Measurements from ENCODE around the gene ASTN2.

Gene ASTN2

GRCh38 chr9:117278020-117278419 lies 136.8 kb downstream of the ASTN2 start:
- Histone ChIP-seq H3K79me2 (ENCODE audit: control insufficient read depth, insufficient read depth, low read length, unreplicated experiment) (no peaks in the 10 kb centered on the region), H3K27ac (ENCODE audit: low read depth, low read length) (no peak overlapping the region), H3K4me1 (ENCODE audit: control insufficient read depth, insufficient read depth, low read length, unreplicated experiment) (no peaks in the 10 kb centered on the region), H3K36me3 (ENCODE audit: insufficient read depth, low read length) (no peaks in the 10 kb centered on the region), H3K27me3 (ENCODE audit: insufficient read depth, low read length) (no peaks in the 10 kb centered on the region), H2AFZ (ENCODE audit: low read length, unreplicated experiment) (no peak overlapping the region), H3K4me3 (ENCODE audit: low read depth, low read length) (no peak overlapping the region)

GRCh38 chr9:117276444-117276843 lies 138.4 kb downstream of the ASTN2 start:
- Histone ChIP-seq H3K4me3 (ENCODE audit: low read depth, low read length) (no peak overlapping the region), H3K27ac (ENCODE audit: low read depth, low read length) (no peak overlapping the region), H3K79me2 (ENCODE audit: control insufficient read depth, insufficient read depth, low read length, unreplicated experiment) (no peaks in the 10 kb centered on the region), H3K27me3 (ENCODE audit: insufficient read depth, low read length) (no peaks in the 10 kb centered on the region), H2AFZ (ENCODE audit: low read length, unreplicated experiment) (no peak overlapping the region), H3K4me1 (ENCODE audit: control insufficient read depth, insufficient read depth, low read length, unreplicated experiment) (no peaks in the 10 kb centered on the region), H3K36me3 (ENCODE audit: insufficient read depth, low read length) (no peaks in the 10 kb centered on the region)

GRCh38 chr9:117273612-117274011 lies 141.2 kb downstream of the ASTN2 start:
- H3K36me3 ChIP-seq (ENCODE audit: insufficient read depth, low read length), result no peaks in the 10 kb centered on the region
- no peaks in the 10 kb centered on the region for H3K4me1 ChIP-seq (ENCODE audit: control insufficient read depth, insufficient read depth, low read length, unreplicated experiment)

GRCh38 chr9:117268847-117269446 lies 145.9 kb downstream of the ASTN2 start:
- H3K4me1 ChIP-seq (ENCODE audit: control insufficient read depth, insufficient read depth, low read length, unreplicated experiment), result no peaks in the 10 kb centered on the region
- H3K4me3 ChIP-seq (ENCODE audit: low read depth, low read length), result no peak overlapping the region
- H3K27ac ChIP-seq (ENCODE audit: low read depth, low read length), result no peak overlapping the region
- H3K36me3 ChIP-seq (ENCODE audit: insufficient read depth, low read length), result no peaks in the 10 kb centered on the region
- H3K79me2 ChIP-seq (ENCODE audit: control insufficient read depth, insufficient read depth, low read length, unreplicated experiment), result no peaks in the 10 kb centered on the region
- no peaks in the 10 kb centered on the region for H3K27me3 ChIP-seq (ENCODE audit: insufficient read depth, low read length)
- no peak overlapping the region for H2AFZ ChIP-seq (ENCODE audit: low read length, unreplicated experiment)

More at GRCh38 chr9:117273612-117274011, 141.2 kb downstream of the ASTN2 start:
- Histone ChIP-seq H3K79me2 (ENCODE audit: control insufficient read depth, insufficient read depth, low read length, unreplicated experiment) (no peaks in the 10 kb centered on the region), H3K27me3 (ENCODE audit: insufficient read depth, low read length) (no peaks in the 10 kb centered on the region), H3K4me3 (ENCODE audit: low read depth, low read length) (no peak overlapping the region), H3K27ac (ENCODE audit: low read depth, low read length) (no peak overlapping the region), H2AFZ (ENCODE audit: low read length, unreplicated experiment) (no peak overlapping the region)

- Histone ChIP-seq H3K27me3 (ENCODE audit: insufficient read depth, low read length) (no peaks in the 10 kb centered on the region), H3K27ac (ENCODE audit: low read depth, low read length) (no peak overlapping the region), H2AFZ (ENCODE audit: low read length, unreplicated experiment) (no peak overlapping the region), H3K4me1 (ENCODE audit: control insufficient read depth, insufficient read depth, low read length, unreplicated experiment) (no peaks in the 10 kb centered on the region), H3K79me2 (ENCODE audit: control insufficient read depth, insufficient read depth, low read length, unreplicated experiment) (no peaks in the 10 kb centered on the region), H3K4me3 (ENCODE audit: low read depth, low read length) (no peak overlapping the region), H3K36me3 (ENCODE audit: insufficient read depth, low read length) (no peaks in the 10 kb centered on the region)
Observed at GRCh38 chr9:117266855-117267497, 147.9 kb downstream of the ASTN2 start.

GRCh38 chr9:117265253-117265652 lies 149.6 kb downstream of the ASTN2 start:
- Histone ChIP-seq H3K79me2 (ENCODE audit: control insufficient read depth, insufficient read depth, low read length, unreplicated experiment) (no peaks in the 10 kb centered on the region), H2AFZ (ENCODE audit: low read length, unreplicated experiment) (no peak overlapping the region)

GRCh38 chr9:117258184-117258866 lies 156.5 kb downstream of the ASTN2 start:
- Histone ChIP-seq H3K4me1 (ENCODE audit: control insufficient read depth, insufficient read depth, low read length, unreplicated experiment) (no peaks in the 10 kb centered on the region), H3K4me3 (ENCODE audit: low read depth, low read length) (no peak overlapping the region), H3K79me2 (ENCODE audit: control insufficient read depth, insufficient read depth, low read length, unreplicated experiment) (no peaks in the 10 kb centered on the region)

More at GRCh38 chr9:117265253-117265652, 149.6 kb downstream of the ASTN2 start:
- Histone ChIP-seq H3K4me3 (ENCODE audit: low read depth, low read length) (no peak overlapping the region), H3K4me1 (ENCODE audit: control insufficient read depth, insufficient read depth, low read length, unreplicated experiment) (no peaks in the 10 kb centered on the region), H3K36me3 (ENCODE audit: insufficient read depth, low read length) (no peaks in the 10 kb centered on the region), H3K27me3 (ENCODE audit: insufficient read depth, low read length) (no peaks in the 10 kb centered on the region), H3K27ac (ENCODE audit: low read depth, low read length) (no peak overlapping the region)

GRCh38 chr9:117253261-117253660 lies 161.6 kb downstream of the ASTN2 start:
- Histone ChIP-seq H3K79me2 (ENCODE audit: control insufficient read depth, insufficient read depth, low read length, unreplicated experiment) (no peaks in the 10 kb centered on the region), H3K4me1 (ENCODE audit: control insufficient read depth, insufficient read depth, low read length, unreplicated experiment) (no peaks in the 10 kb centered on the region), H3K36me3 (ENCODE audit: insufficient read depth, low read length) (no peaks in the 10 kb centered on the region), H3K27ac (ENCODE audit: low read depth, low read length) (no peak overlapping the region), H3K4me3 (ENCODE audit: low read depth, low read length) (no peak overlapping the region), H3K27me3 (ENCODE audit: insufficient read depth, low read length) (no peaks in the 10 kb centered on the region), H2AFZ (ENCODE audit: low read length, unreplicated experiment) (no peak overlapping the region)

More at GRCh38 chr9:117258184-117258866, 156.5 kb downstream of the ASTN2 start:
- Histone ChIP-seq H3K27me3 (ENCODE audit: insufficient read depth, low read length) (no peaks in the 10 kb centered on the region), H3K36me3 (ENCODE audit: insufficient read depth, low read length) (no peaks in the 10 kb centered on the region), H2AFZ (ENCODE audit: low read length, unreplicated experiment) (no peak overlapping the region), H3K27ac (ENCODE audit: low read depth, low read length) (no peak overlapping the region)

- no peak overlapping the region for H2AFZ ChIP-seq (ENCODE audit: low read length, unreplicated experiment)
- no peaks in the 10 kb centered on the region for H3K79me2 ChIP-seq (ENCODE audit: control insufficient read depth, insufficient read depth, low read length, unreplicated experiment)
- no peaks in the 10 kb centered on the region for H3K4me1 ChIP-seq (ENCODE audit: control insufficient read depth, insufficient read depth, low read length, unreplicated experiment)
- H3K27me3 ChIP-seq (ENCODE audit: insufficient read depth, low read length), result no peaks in the 10 kb centered on the region
- H3K27ac ChIP-seq (ENCODE audit: low read depth, low read length), result no peak overlapping the region
- H3K4me3 ChIP-seq (ENCODE audit: low read depth, low read length), result no peak overlapping the region
- H3K36me3 ChIP-seq (ENCODE audit: insufficient read depth, low read length), result no peaks in the 10 kb centered on the region
Observed at GRCh38 chr9:117250610-117251215, 164.1 kb downstream of the ASTN2 start.

- Histone ChIP-seq H3K27ac (ENCODE audit: low read depth, low read length) (no peak overlapping the region), H3K27me3 (ENCODE audit: insufficient read depth, low read length) (no peaks in the 10 kb centered on the region), H3K4me3 (ENCODE audit: low read depth, low read length) (no peak overlapping the region), H3K79me2 (ENCODE audit: control insufficient read depth, insufficient read depth, low read length, unreplicated experiment) (no peaks in the 10 kb centered on the region), H2AFZ (ENCODE audit: low read length, unreplicated experiment) (no peak overlapping the region), H3K36me3 (ENCODE audit: insufficient read depth, low read length) (no peaks in the 10 kb centered on the region), H3K4me1 (ENCODE audit: control insufficient read depth, insufficient read depth, low read length, unreplicated experiment) (no peaks in the 10 kb centered on the region)
Observed at GRCh38 chr9:117249799-117250198, 165.1 kb downstream of the ASTN2 start.
